ENCODE measurements around the gene USP20. TPM values are rescaled to one million over a fixed set of nuclear protein-coding genes. Genes with fewer than 3 reads are reported as not detected.
"Not testable (repeated sequence)": the region's sequence is repeated elsewhere in the genome, so short reads cannot be mapped to it uniquely, and the experiment has no call there.

The USP20 gene
- total RNA-seq, 1 experiment from 2014 or later, result 16.3 TPM

GRCh38 chr9:129881547-129882324 is 46.5 kb downstream of the USP20 start:
- DNase-seq, result no peak
- no peaks in the 10 kb centered on the region for H3K27me3 ChIP-seq (ENCODE audit: control insufficient read depth, insufficient read depth, low read length)
- peaks cover 1% of the 10 kb centered on the region for H3K36me3 ChIP-seq (replicated peaks; ENCODE audit: control insufficient read depth, insufficient read depth, low read length)
- H3K4me3 ChIP-seq (ENCODE audit: insufficient read depth, low read depth, low read length), result no peak overlapping the region

DNA sequence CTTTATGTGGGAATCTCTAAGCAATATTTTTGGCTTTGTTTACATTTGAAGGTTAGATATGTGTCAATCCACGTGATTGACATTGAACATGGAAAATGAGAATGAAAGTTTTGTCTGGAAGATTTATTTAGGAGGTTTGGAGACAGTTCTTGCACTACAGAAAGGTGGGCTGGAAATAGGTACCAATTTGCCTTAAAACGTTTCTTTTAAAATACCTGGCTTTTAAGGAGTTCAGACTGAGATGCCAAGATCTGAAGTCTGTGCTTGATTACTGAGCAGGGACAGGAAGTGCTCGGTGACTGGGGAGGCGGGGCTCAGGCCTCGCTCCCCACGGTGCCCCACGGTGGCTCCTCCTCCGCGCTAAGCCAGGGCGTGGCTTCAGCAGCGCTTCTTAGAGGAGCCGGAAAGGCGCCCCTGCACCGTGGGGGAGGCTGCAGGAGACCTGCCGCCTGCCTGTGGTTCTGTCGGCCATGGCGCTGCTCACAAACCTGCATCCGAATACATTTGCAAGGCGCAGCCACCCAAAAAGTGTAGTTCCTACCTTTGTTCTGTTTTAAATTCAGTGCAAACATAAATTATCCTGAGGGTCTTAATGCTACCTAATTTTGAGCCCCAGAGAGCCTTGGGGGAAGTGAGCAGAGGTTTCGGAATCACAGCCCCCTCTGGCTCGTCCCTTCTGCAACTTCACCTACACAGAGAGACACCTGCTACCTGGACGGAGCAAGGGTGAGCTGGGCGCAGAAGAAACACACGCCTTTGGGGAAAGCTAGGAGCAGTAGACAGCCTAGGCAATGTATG is 49.2 kb downstream of the USP20 start:
- Histone ChIP-seq H3K4me3 (ENCODE audit: insufficient read depth, low read depth, low read length) (peak overlapping the region; percentile 3; the same call in 1 of the 2 replicates), H3K27me3 (ENCODE audit: control insufficient read depth, insufficient read depth, low read length) (no peaks in the 10 kb centered on the region), H3K36me3 (replicated peaks; ENCODE audit: control insufficient read depth, insufficient read depth, low read length) (peaks cover 1% of the 10 kb centered on the region)
- peak; percentile 96 for DNase-seq

DNA sequence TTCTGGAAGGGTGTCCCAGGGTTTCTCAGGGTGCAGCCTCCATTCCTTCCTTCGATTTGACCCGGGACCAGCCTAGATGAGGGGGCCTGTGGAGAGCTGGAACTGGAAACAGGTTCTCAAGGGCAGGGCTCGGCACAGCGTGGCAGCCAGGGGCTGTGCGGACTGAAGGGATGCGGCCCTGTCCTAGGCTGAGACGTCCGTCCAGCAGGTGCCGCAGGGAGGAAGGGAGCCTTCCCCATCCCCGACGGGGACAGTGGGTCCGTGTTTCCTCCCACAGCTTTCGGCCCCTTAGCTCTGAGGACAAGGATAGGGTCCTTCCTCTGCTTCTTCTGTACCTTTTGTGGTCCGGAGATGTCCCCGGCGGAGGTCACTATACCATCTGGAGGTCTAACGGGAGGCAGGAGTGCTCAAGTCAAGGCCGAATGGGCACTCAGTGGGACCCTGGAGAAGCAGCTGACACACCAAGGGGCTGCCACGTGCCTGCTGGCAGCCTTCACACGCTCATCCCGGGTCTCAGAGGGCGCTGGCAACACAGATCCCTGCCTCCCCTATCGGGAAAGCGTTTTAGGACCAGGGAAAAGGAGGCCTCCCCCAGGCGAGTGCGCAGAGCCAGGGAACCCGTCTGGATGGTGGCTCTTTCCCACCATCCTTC is 49.9 kb downstream of the USP20 start:
- Histone ChIP-seq H3K4me3 (ENCODE audit: insufficient read depth, low read depth, low read length) (peak overlapping the region; percentile 20), H3K36me3 (replicated peaks; ENCODE audit: control insufficient read depth, insufficient read depth, low read length) (peaks cover 1% of the 10 kb centered on the region), H3K27me3 (ENCODE audit: control insufficient read depth, insufficient read depth, low read length) (no peaks in the 10 kb centered on the region)
- peak; percentile 67 for DNase-seq

DNA sequence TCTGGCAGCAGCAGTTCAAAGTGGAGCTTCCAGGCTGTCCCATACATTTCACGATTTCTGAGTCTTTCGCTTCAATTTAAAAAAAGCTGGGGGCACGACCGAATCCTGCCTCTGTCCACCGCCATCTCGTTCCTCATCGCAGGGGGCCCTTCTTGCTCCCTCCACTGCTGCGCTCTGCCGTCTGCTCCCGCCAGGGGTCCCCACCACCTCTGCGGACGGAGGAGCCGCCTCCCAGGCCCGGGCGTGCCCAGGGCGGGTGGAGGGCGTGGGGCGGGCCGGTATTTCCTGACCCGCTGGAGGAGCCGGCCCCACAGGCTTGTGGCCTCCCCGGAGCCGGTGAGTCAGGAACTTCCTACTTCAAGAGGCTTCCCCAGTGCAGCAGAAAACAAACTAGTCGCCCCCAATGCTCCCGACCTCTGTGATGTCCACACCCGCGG is 50.4 kb downstream of the USP20 start:
- Histone ChIP-seq H3K27me3 (ENCODE audit: control insufficient read depth, insufficient read depth, low read length) (no peaks in the 10 kb centered on the region), H3K36me3 (replicated peaks; ENCODE audit: control insufficient read depth, insufficient read depth, low read length) (peaks cover 1% of the 10 kb centered on the region), H3K4me3 (ENCODE audit: insufficient read depth, low read depth, low read length) (peak overlapping the region; percentile 20)
- peak; percentile 94 for DNase-seq

- Histone ChIP-seq H3K36me3 (replicated peaks; ENCODE audit: control insufficient read depth, insufficient read depth, low read length) (no peaks in the 10 kb centered on the region), H3K27me3 (ENCODE audit: control insufficient read depth, insufficient read depth, low read length) (no peaks in the 10 kb centered on the region), H3K4me3 (ENCODE audit: insufficient read depth, low read depth, low read length) (no peak overlapping the region)
- no peak for DNase-seq
Observed at GRCh38 chr9:129886226-129887174, 51.2 kb downstream of the USP20 start.

DNA sequence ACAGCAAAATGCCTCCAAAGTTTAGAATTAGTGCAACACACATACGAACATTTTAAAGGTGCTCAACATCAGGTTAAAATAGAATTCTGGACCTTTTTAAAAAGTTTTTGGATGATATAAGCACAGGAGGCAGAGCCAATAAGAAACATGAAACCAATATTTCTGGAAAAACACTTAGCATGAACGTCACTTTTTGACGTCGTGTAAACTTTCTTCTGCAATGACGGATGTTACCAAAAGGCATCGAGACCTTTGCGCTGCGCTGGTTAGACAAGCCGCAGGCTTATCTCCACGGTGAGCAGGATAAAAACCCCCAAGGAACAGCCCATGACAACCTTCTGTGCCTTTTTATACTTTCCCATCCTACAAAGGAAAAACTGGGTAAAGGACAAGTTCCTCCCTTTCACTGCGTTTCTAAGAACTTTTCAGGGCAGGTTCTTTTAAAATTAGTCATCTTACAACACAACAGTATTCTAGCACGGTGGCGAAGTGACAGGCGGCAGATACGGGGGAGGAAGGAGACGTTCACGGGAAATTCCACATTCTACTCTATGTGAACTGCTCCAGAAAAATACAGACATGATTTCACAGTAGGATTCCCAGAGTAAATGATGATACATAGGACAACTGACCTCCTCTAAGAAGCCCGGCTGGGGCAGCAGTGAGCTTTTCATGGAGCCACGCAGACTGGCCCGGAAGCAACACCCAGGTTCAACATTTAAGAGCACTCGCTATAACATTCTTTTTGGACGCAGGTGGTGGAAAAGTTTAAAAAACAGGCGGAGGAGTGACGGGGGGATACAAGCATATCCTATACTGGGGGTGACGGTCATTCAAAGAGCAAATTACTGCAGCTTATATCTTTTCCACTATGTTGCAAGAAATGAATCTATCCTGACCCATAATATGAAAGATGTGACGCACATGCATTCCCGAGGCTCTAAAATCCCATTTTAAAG is 52.4 kb downstream of the USP20 start:
- DNase-seq, result no peak
- Histone ChIP-seq H3K4me3 (ENCODE audit: insufficient read depth, low read depth, low read length) (no peak overlapping the region), H3K27me3 (ENCODE audit: control insufficient read depth, insufficient read depth, low read length) (no peaks in the 10 kb centered on the region), H3K36me3 (replicated peaks; ENCODE audit: control insufficient read depth, insufficient read depth, low read length) (no peaks in the 10 kb centered on the region)

DNA sequence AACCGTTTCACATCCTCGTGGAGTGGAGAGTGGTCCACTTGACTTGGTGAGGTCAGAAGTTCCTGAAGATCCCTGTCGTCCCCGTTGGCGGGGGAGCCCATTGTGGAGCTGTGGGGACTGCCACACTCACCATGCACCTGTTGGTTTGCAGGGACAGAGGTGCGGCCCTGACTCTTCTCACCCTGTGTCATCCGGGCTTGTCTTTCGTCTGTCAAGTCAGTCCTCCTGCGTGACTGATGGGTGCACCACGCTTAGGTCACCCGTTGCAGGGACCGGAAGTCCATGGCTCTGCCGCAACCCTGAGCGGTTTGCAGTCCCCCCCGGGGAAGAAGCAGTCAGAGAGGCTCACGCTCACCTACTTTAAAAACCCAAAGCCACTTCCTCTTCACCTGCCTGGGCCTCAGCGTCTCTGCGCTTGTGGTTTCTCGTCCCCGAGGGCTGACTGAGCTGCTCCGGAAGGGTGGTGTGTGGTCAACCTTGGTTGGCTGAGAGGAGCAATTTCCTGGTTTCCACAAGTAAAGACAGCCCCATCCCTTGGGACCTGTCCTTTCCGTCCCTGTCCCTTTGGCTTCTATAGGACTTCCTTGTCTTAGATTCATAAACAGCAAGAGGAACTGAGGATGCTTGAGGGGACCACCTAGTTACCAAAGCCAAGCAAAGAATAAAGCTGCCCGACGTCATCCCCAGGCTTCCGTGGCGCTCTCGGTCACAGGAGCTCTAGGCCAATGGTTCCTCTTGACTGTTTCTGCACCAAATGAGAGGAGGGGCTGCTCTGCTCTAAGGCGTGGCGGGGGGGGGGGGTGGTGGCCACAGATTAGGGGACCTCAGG is 53.2 kb downstream of the USP20 start:
- no peaks in the 10 kb centered on the region; the same call in 1 of the 2 replicates for H3K36me3 ChIP-seq (replicated peaks; ENCODE audit: control insufficient read depth, insufficient read depth, low read length)
- DNase-seq, result no peak
- no peaks in the 10 kb centered on the region for H3K27me3 ChIP-seq (ENCODE audit: control insufficient read depth, insufficient read depth, low read length)
- H3K4me3 ChIP-seq (ENCODE audit: insufficient read depth, low read depth, low read length), result no peak overlapping the region

DNA sequence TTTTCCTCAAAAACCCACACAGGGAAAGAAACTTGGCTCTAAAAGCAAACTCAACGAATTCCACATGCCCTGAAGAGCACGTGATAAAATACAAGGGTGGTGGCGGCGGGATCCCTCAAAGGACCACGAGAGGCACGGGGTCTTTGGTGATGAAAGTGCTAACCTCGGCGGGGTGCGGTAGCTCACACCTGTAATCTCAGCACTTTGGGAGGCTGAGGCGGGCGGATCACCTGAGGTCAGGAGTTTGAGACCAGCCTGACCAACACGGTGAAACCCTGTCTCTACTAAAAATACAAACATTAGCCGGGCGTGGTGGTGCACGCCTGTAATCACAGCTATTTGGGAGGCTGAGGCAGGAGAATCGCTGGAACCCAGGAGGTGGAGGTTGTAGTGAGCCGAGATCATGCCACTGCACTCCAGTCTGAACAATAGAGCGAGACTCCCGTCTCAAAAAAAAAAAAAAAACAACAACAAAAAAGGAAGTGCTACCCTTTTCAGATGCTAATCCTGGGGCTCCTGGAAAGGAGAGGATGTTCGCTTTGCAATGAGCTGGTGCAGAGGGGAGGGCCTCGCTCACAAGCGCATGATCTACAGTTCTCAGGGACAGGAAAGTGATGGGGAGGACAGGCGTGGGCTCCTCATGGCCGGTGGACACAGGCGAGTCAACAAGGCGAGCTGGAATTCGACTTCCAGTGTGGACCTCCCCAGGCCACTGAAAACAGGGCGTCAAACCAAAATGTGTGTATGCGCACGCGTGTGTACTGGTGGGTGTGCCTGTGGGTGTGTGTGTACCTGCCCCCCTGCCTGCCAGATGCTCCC is 54.1 kb downstream of the USP20 start:
- no peaks in the 10 kb centered on the region; the same call in 1 of the 2 replicates for H3K36me3 ChIP-seq (replicated peaks; ENCODE audit: control insufficient read depth, insufficient read depth, low read length)
- H3K27me3 ChIP-seq (ENCODE audit: control insufficient read depth, insufficient read depth, low read length), result no peaks in the 10 kb centered on the region
- peak overlapping the region; percentile 38 for H3K4me3 ChIP-seq (ENCODE audit: insufficient read depth, low read depth, low read length)
- DNase-seq, result peak; percentile 79

DNA sequence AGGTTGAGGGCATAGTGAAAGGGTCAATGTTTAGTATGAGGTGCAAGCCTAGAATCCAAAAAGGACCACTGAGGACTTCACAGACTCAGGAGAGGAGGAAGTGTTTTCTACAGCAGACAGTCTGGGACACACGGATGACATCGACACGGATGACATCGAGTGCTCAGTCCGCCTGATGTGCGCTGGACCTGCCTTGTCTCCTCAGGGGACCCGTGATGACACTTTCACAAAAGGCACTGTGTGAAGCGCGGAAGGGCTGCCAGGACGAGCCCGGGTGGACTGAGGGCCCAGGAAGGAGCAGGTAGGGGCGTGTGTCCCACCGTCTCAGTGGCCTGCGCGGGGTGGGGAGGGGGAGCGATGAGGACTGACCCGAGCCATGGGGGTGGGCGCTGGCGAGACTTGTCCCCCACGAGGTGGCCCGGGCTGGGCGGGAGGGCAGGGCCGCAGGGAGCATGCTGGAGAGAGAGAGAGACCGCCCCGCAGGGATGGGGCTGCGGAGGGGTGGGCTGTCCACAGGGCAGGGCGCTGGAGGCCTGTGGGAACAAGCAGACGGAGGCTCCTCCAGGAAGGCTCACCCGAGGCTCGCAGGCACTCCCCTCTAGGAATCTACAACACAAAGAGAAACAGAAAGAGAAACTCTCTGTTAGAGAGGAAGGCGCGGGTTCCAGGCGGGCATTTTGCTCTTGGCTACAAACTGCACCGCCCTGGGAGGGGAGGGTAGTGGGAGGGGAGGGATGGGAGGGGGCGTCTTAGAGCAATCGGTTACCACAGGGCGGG is 54.9 kb downstream of the USP20 start:
- H3K4me3 ChIP-seq (ENCODE audit: insufficient read depth, low read depth, low read length), result peak overlapping the region; percentile 38
- no peaks in the 10 kb centered on the region for H3K27me3 ChIP-seq (ENCODE audit: control insufficient read depth, insufficient read depth, low read length)
- DNase-seq, result peak; percentile 90
- H3K36me3 ChIP-seq (replicated peaks; ENCODE audit: control insufficient read depth, insufficient read depth, low read length), result peaks cover 1% of the 10 kb centered on the region; the same call in 1 of the 2 replicates

GRCh38 chr9:129890718-129891299 is 55.6 kb downstream of the USP20 start:
- not testable (repeated sequence) for DNase-seq; H3K36me3 ChIP-seq (replicated peaks; ENCODE audit: control insufficient read depth, insufficient read depth, low read length); H3K27me3 ChIP-seq (ENCODE audit: control insufficient read depth, insufficient read depth, low read length)
- H3K4me3 ChIP-seq (ENCODE audit: insufficient read depth, low read depth, low read length), result peak overlapping the region; percentile 38; the same call in 1 of the 2 replicates

DNA sequence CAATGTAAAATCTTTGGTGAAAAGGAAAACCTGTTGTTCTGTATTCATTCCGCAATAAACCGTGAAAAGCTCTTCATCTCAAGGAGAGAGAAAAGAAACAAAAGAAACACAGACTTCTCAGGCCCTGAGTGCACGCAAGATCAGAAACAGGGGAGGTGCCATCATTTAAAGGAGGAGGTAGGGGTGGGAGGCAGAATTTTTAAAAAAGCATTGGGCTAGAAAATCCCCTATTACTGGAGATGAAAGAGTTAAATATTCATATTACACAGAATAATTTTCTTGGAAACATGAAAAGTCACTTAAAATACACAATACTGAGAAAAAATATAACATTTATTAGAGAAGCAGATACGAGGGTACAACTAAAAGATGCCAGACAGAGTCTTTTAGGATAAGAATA is 56.3 kb downstream of the USP20 start:
- Histone ChIP-seq H3K27me3 (ENCODE audit: control insufficient read depth, insufficient read depth, low read length) (no peaks in the 10 kb centered on the region), H3K36me3 (replicated peaks; ENCODE audit: control insufficient read depth, insufficient read depth, low read length) (peaks cover 3% of the 10 kb centered on the region; the same call in 1 of the 2 replicates), H3K4me3 (ENCODE audit: insufficient read depth, low read depth, low read length) (no peak overlapping the region)
- DNase-seq, result no peak

Measured in H7 (cell line).